HepG2 (cell line): ENCODE measurements around the gene TAL2. TPM values are rescaled to one million over a fixed set of nuclear protein-coding genes. Genes with fewer than 3 reads are reported as not detected.

Source experiments
- ARID5B ChIP-seq: IDR thresholded peaks from 2 replicates; pipeline ENCODE4 v1.4.0; 2020; ENCODE audit warnings: mild to moderate bottlenecking, missing genetic modification reagents
- DRAP1 ChIP-seq: IDR thresholded peaks from 2 replicates; pipeline ENCODE4 v1.6.1; 2016; ENCODE audit warnings: missing genetic modification reagents, missing compliant biosample characterization
- NCOA2 ChIP-seq: sonication (generic); formaldehyde crosslinking; IDR thresholded peaks from 2 replicates; pipeline ENCODE4 v1.8.0; 2022; ENCODE audit warnings: inconsistent platforms
- POLR2AphosphoS5 ChIP-seq: IDR thresholded peaks from 2 replicates; pipeline ENCODE4 v1.6.1; 2012; ENCODE audit warnings: low read depth, low read length
- SAP130 ChIP-seq: IDR thresholded peaks from 2 replicates; pipeline ENCODE4 v1.6.1; 2016; ENCODE audit warnings: low read depth
- TCF7L2 ChIP-seq: IDR thresholded peaks from 2 replicates; pipeline ENCODE4 v1.6.1; 2011; ENCODE audit warnings: mild to moderate bottlenecking, low read depth, low read length, moderate library complexity
- TFDP2 ChIP-seq: sonication (generic); formaldehyde crosslinking; IDR thresholded peaks from 2 replicates; pipeline ENCODE4 v1.4.0; 2020; ENCODE audit warnings: missing genetic modification reagents
- ZEB1 ChIP-seq: IDR thresholded peaks from 2 replicates; pipeline ENCODE4 v1.6.1; 2012; ENCODE audit warnings: mild to moderate bottlenecking, low read depth, inconsistent platforms; ENCODE audit not compliant: insufficient replicate concordance
- ZNF703 ChIP-seq: sonication (generic); formaldehyde crosslinking; IDR thresholded peaks from 2 replicates; pipeline ENCODE4 v1.5.1; 2020; ENCODE audit warnings: missing genetic modification reagents, mild to moderate bottlenecking, moderate library complexity, borderline replicate concordance
- ZNF782 ChIP-seq: sonication (generic); formaldehyde crosslinking; IDR thresholded peaks from 2 replicates; pipeline ENCODE4 v1.4.0; 2020; ENCODE audit warnings: missing genetic modification reagents, mild to moderate bottlenecking, borderline replicate concordance
- polyA plus RNA-seq, 8 experiments: library from polyadenylated mRNA; depleted of rRNA in 3 of 8; stranded (reverse) in 7 of 8; unstranded in 1 of 8; fragments of >200 nt; fragmentation: Illumina TruSeq in 4 of 8; extraction: Trizol in 4 of 8; gene quantifications; 2 replicates each; pipeline versions ENCODE4 v1.2.1 to v1.2.3, GENCODE V29; 2011 to 2016; ENCODE audit warnings: low read depth in 4 of 8, missing spikeins in 1 of 8, mixed read lengths in 1 of 8; ENCODE audit not compliant: insufficient read depth in 1 of 8
- total RNA-seq, 5 experiments: library from RNA; depleted of rRNA; stranded (reverse); fragments of >200 nt; fragmentation: Illumina TruSeq; extraction: Trizol; gene quantifications; 2 replicates each; pipeline ENCODE4 v1.2.3, GENCODE V29; 2016; ENCODE audit warnings: low read depth in 1 of 5
- TF ChIP-seq, protein P1 (sequence below): sonication (generic); formaldehyde crosslinking; IDR thresholded peaks from 2 replicates; pipeline ENCODE4 v1.9.0; 2021; ENCODE audit warnings: missing genetic modification reagents, mild to moderate bottlenecking, borderline replicate concordance
- TF ChIP-seq, protein P2 (sequence below): sonication (generic); formaldehyde crosslinking; IDR thresholded peaks from 2 replicates; pipeline ENCODE4 v1.4.0; 2020; ENCODE audit warnings: mild to moderate bottlenecking, missing genetic modification reagents, borderline replicate concordance

The TAL2 gene
- total and polyA plus RNA-seq, 2 of the 13 experiments (the other 11 are each of a cell fraction or from before 2014, with no cell fraction given): 0.22 TPM; not detected in 1

DNA sequence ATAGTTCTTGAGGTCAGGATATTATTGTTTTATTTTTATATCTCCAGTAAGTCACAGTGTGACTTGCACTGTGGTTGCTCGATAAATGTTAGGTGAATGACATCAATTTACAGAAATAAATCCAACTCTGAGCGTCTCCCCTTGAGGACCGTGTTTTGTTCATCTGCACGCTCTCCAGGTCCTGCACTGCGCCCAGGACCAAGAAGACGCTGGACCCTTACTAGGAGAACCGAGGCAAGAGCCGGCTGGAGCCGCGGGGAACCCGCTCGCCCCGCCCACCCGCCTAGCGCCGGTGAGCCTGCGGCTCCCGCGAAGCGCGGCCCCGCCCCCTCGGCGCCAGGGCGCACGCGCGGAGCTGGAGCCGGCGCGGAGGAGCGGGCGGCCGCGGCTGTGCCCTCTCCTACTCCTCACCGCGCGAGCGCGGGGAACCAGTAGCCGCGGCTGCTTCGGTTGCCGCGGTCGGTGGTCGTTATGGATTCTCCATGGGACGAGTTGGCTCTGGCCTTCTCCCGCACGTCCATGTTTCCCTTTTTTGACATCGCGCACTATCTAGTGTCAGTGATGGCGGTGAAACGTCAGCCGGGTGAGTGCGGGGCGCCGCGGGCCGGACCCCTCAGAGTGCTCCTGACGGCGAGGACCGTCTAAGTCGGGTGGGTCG, 32.1 kb downstream of the TAL2 start, which contains the start of gene TMEM38B (continued):
- TF ChIP-seq DRAP1 (CRISPR knock-in tag): no peak
- no peak for TF ChIP-seq ZEB1
- no peak for TF ChIP-seq ARID5B
- peak; percentile 55 for TF ChIP-seq SAP130 (CRISPR knock-in tag)
- TF ChIP-seq TCF7L2: no peak
- TF ChIP-seq, protein P1, sequence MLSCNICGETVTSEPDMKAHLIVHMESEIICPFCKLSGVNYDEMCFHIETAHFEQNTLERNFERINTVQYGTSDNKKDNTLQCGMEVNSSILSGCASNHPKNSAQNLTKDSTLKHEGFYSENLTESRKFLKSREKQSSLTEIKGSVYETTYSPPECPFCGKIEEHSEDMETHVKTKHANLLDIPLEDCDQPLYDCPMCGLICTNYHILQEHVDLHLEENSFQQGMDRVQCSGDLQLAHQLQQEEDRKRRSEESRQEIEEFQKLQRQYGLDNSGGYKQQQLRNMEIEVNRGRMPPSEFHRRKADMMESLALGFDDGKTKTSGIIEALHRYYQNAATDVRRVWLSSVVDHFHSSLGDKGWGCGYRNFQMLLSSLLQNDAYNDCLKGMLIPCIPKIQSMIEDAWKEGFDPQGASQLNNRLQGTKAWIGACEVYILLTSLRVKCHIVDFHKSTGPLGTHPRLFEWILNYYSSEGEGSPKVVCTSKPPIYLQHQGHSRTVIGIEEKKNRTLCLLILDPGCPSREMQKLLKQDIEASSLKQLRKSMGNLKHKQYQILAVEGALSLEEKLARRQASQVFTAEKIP: no peak
- TF ChIP-seq TFDP2 (CRISPR knock-in tag): no peak
- no peak for TF ChIP-seq NCOA2 (CRISPR knock-in tag)
- peak; percentile 44 for TF ChIP-seq POLR2AphosphoS5
- no peak for TF ChIP-seq ZNF703 (CRISPR knock-in tag)
- TF ChIP-seq, protein P2, sequence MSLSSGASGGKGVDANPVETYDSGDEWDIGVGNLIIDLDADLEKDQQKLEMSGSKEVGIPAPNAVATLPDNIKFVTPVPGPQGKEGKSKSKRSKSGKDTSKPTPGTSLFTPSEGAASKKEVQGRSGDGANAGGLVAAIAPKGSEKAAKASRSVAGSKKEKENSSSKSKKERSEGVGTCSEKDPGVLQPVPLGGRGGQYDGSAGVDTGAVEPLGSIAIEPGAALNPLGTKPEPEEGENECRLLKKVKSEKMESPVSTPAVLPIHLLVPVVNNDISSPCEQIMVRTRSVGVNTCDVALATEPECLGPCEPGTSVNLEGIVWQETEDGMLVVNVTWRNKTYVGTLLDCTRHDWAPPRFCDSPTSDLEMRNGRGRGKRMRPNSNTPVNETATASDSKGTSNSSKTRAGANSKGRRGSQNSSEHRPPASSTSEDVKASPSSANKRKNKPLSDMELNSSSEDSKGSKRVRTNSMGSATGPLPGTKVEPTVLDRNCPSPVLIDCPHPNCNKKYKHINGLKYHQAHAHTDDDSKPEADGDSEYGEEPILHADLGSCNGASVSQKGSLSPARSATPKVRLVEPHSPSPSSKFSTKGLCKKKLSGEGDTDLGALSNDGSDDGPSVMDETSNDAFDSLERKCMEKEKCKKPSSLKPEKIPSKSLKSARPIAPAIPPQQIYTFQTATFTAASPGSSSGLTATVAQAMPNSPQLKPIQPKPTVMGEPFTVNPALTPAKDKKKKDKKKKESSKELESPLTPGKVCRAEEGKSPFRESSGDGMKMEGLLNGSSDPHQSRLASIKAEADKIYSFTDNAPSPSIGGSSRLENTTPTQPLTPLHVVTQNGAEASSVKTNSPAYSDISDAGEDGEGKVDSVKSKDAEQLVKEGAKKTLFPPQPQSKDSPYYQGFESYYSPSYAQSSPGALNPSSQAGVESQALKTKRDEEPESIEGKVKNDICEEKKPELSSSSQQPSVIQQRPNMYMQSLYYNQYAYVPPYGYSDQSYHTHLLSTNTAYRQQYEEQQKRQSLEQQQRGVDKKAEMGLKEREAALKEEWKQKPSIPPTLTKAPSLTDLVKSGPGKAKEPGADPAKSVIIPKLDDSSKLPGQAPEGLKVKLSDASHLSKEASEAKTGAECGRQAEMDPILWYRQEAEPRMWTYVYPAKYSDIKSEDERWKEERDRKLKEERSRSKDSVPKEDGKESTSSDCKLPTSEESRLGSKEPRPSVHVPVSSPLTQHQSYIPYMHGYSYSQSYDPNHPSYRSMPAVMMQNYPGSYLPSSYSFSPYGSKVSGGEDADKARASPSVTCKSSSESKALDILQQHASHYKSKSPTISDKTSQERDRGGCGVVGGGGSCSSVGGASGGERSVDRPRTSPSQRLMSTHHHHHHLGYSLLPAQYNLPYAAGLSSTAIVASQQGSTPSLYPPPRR (CRISPR knock-in tag): no peak; the same call in 1 of the 2 replicates
- TF ChIP-seq ZNF782 (CRISPR knock-in tag): no peak
